GM18858 (cell line): Measurements from ENCODE around the gene GET4.

Experiments used
- ATAC-seq: cut with Tn5 transposase; IDR thresholded peaks from one replicate; pipeline ENCODE4 v1.9.1; 2021; ENCODE audit not compliant: unreplicated experiment

Gene GET4

GRCh38 chr7:876077-876971 is at the start of gene GET4:
Gene GET4 (plus strand): TSS chr7:876554. CDS start chr7:876646, 92 bp downstream.
- peak; percentile 49 for ATAC-seq

GRCh38 chr7:828793-829561 is 47.4 kb upstream of the GET4 start:
- ATAC-seq, result no peak

GRCh38 chr7:830069-830468 is 46.3 kb upstream of the GET4 start:
- ATAC-seq, result no peak

- ATAC-seq, result peak; percentile 56
Measured at GRCh38 chr7:831596-832166, 44.7 kb upstream of the GET4 start.

GRCh38 chr7:832167-832967 is 44.0 kb upstream of the GET4 start, which contains the start of gene SUN1:
Gene SUN1 (plus strand): TSS chr7:832476. CDS start chr7:832525, 49 bp downstream.
- no peak for ATAC-seq

- no peak for ATAC-seq
Measured at GRCh38 chr7:832968-833424, 43.4 kb upstream of the GET4 start.

- no peak for ATAC-seq
Measured at GRCh38 chr7:833601-834258, 42.6 kb upstream of the GET4 start.

- ATAC-seq, result no peak
Measured at GRCh38 chr7:834277-834676, 42.1 kb upstream of the GET4 start.

GRCh38 chr7:835021-835420 is 41.3 kb upstream of the GET4 start:
- no peak for ATAC-seq

- ATAC-seq, result no peak
Measured at GRCh38 chr7:835485-836401, 40.6 kb upstream of the GET4 start.

- no peak for ATAC-seq
Measured at GRCh38 chr7:836429-836828, 39.9 kb upstream of the GET4 start.

GRCh38 chr7:837001-837400 is 39.4 kb upstream of the GET4 start:
- ATAC-seq, result no peak

- ATAC-seq, result no peak
Measured at GRCh38 chr7:840001-840600, 36.3 kb upstream of the GET4 start.

- no peak for ATAC-seq
Measured at GRCh38 chr7:841943-842342, 34.4 kb upstream of the GET4 start.

GRCh38 chr7:842431-843031 is 33.8 kb upstream of the GET4 start:
- no peak for ATAC-seq

- no peak for ATAC-seq
Measured at GRCh38 chr7:843230-843629, 33.1 kb upstream of the GET4 start.

- no peak for ATAC-seq
Measured at GRCh38 chr7:844043-844442, 32.3 kb upstream of the GET4 start.

- no peak for ATAC-seq
Measured at GRCh38 chr7:844514-844913, 31.8 kb upstream of the GET4 start.
